Parathyroid adenoma (tissue), 2 donors: ENCODE measurements around the gene TNNC1.

Experiments
- H2AFZ ChIP-seq: fragments of 300-600 bp; sonication (generic); one replicate; pipeline ENCODE4 v1.7.0; 2017; ENCODE audit warnings: antibody characterized with exemption, mild to moderate bottlenecking
- H3K27ac ChIP-seq: fragments of 300-600 bp; sonication (generic); one replicate; pipeline ENCODE4 v1.7.0; 2017
- H3K27me3 ChIP-seq: fragments of 300-600 bp; sonication (generic); one replicate; pipeline ENCODE4 v1.7.0; 2017; ENCODE audit warnings: low read length; ENCODE audit not compliant: control insufficient read depth, insufficient read depth
- H3K36me3 ChIP-seq: fragments of 300-600 bp; sonication (generic); one replicate; pipeline ENCODE4 v1.7.0; 2017; ENCODE audit warnings: low read length; ENCODE audit not compliant: control insufficient read depth, insufficient read depth
- H3K4me1 ChIP-seq: fragments of 300-600 bp; sonication (generic); one replicate; pipeline ENCODE4 v1.7.0; 2017; ENCODE audit warnings: control low read depth
- H3K4me2 ChIP-seq: fragments of 300-600 bp; sonication (generic); one replicate; pipeline ENCODE4 v1.7.0; 2017; ENCODE audit warnings: low read length
- H3K4me3 ChIP-seq: fragments of 300-600 bp; sonication (generic); one replicate; pipeline ENCODE4 v1.7.0; 2017; ENCODE audit warnings: low read depth, low read length
- H3K79me2 ChIP-seq: fragments of 300-600 bp; sonication (generic); one replicate; pipeline ENCODE4 v1.7.0; 2017; ENCODE audit warnings: control low read depth
- H3K9ac ChIP-seq: fragments of 300-600 bp; sonication (generic); one replicate; pipeline ENCODE4 v1.7.0; 2017; ENCODE audit warnings: mild to moderate bottlenecking
- H3K9me3 ChIP-seq: fragments of 300-600 bp; sonication (generic); one replicate; pipeline ENCODE4 v1.7.0; 2017; ENCODE audit warnings: low read length; ENCODE audit not compliant: control insufficient read depth
- CTCF ChIP-seq: fragments of 300-600 bp; sonication (generic); IDR thresholded peaks from one replicate; pipeline ENCODE4 v1.7.0; 2017; ENCODE audit warnings: antibody characterized with exemption, mild to moderate bottlenecking
- donor health status: primary hyperparathyroidism.

The TNNC1 gene

GRCh38 chr3:52452126-52452525 lies 1.7 kb downstream of the TNNC1 start:
- Histone ChIP-seq H3K4me2 (no peak overlapping the region), H3K9me3 (no peaks in the 10 kb centered on the region), H3K4me3 (no peak overlapping the region), H3K4me1 (peaks cover 25% of the 10 kb centered on the region), H3K9ac (no peak overlapping the region), H3K27me3 (no peaks in the 10 kb centered on the region), H3K79me2 (peaks cover 3% of the 10 kb centered on the region), H2AFZ (no peak overlapping the region), H3K27ac (no peak overlapping the region), H3K36me3 (no peaks in the 10 kb centered on the region)
- no peak for TF ChIP-seq CTCF

GRCh38 chr3:52451237-52452083 lies 2.4 kb downstream of the TNNC1 start:
- H3K27me3 ChIP-seq: no peaks in the 10 kb centered on the region
- H3K36me3 ChIP-seq: no peaks in the 10 kb centered on the region
- TF ChIP-seq CTCF: no peak
- no peak overlapping the region for H3K4me3 ChIP-seq
- peaks cover 3% of the 10 kb centered on the region for H3K79me2 ChIP-seq
- no peaks in the 10 kb centered on the region for H3K9me3 ChIP-seq
- peaks cover 23% of the 10 kb centered on the region for H3K4me1 ChIP-seq
- no peak overlapping the region for H3K4me2 ChIP-seq
- no peak overlapping the region for H3K9ac ChIP-seq
- no peak overlapping the region for H2AFZ ChIP-seq
- peak overlapping the region; percentile 85 for H3K27ac ChIP-seq

- H3K4me1 ChIP-seq: peaks cover 20% of the 10 kb centered on the region
- peak overlapping the region; percentile 85 for H3K27ac ChIP-seq
- no peak for TF ChIP-seq CTCF
Observed at GRCh38 chr3:52450489-52451236, 3.2 kb downstream of the TNNC1 start.

GRCh38 chr3:52447512-52448355 lies 6.1 kb downstream of the TNNC1 start:
- Histone ChIP-seq H3K36me3 (no peaks in the 10 kb centered on the region), H3K79me2 (no peaks in the 10 kb centered on the region), H3K9me3 (no peaks in the 10 kb centered on the region), H2AFZ (no peak overlapping the region), H3K4me2 (no peak overlapping the region), H3K4me3 (no peak overlapping the region), H3K27ac (no peak overlapping the region), H3K27me3 (no peaks in the 10 kb centered on the region), H3K9ac (no peak overlapping the region), H3K4me1 (peaks cover 17% of the 10 kb centered on the region)
- TF ChIP-seq CTCF: no peak

More at GRCh38 chr3:52450489-52451236, 3.2 kb downstream of the TNNC1 start:
- H3K9ac ChIP-seq: no peak overlapping the region
- peaks cover 3% of the 10 kb centered on the region for H3K79me2 ChIP-seq
- H3K4me3 ChIP-seq: no peak overlapping the region
- H3K4me2 ChIP-seq: peak overlapping the region; percentile 42
- H3K9me3 ChIP-seq: no peaks in the 10 kb centered on the region
- no peaks in the 10 kb centered on the region for H3K27me3 ChIP-seq
- peak overlapping the region; percentile 74 for H2AFZ ChIP-seq
- no peaks in the 10 kb centered on the region for H3K36me3 ChIP-seq
